ENCODE data around the gene MTOR.

Gene MTOR

GRCh38 chr1:11059155-11059967 lies 203.0 kb downstream of the MTOR start:
- DNase-seq = no peak

- no peak for DNase-seq
These were observed 203.7 kb downstream of the MTOR start for GRCh38 chr1:11058595-11059154.

GRCh38 chr1:11058026-11058425 lies 204.3 kb downstream of the MTOR start:
- DNase-seq = no peak

- no peak for DNase-seq
These were observed 204.9 kb downstream of the MTOR start for GRCh38 chr1:11057477-11057876.

All from activated CD4-positive, CD25-positive, alpha-beta regulatory T cell treated with anti-CD3 and anti-CD28 coated beads, Interleukin-2, amount 50 U/mL, for 72 hours (primary cell).